ENCODE data around the gene RAD23B.

The RAD23B gene

GRCh38 chr9:107308461-107308860 is 25.4 kb downstream of the RAD23B start:
- TF ChIP-seq TOX (CRISPR knock-in tag; IDR thresholded peaks at IDR 0.05; ENCODE audit: borderline replicate concordance) (no peak), ESRRG (CRISPR knock-in tag; IDR thresholded peaks at IDR 0.05) (no peak), TCF4 (CRISPR knock-in tag; IDR thresholded peaks at IDR 0.05; ENCODE audit: borderline replicate concordance) (no peak), ISL1 (CRISPR knock-in tag; IDR thresholded peaks at IDR 0.05) (no peak), ZC3H10 (CRISPR knock-in tag; IDR thresholded peaks at IDR 0.05) (no peak), PATZ1 (CRISPR knock-in tag; IDR thresholded peaks at IDR 0.05; ENCODE audit: borderline replicate concordance) (no peak), PPARA (CRISPR knock-in tag; IDR thresholded peaks at IDR 0.05; ENCODE audit: borderline replicate concordance) (no peak), RARB (CRISPR knock-in tag; IDR thresholded peaks at IDR 0.05) (no peak), ZNF565 (CRISPR knock-in tag; conservative IDR thresholded peaks at IDR 0.05; ENCODE audit: low read depth) (no peak), OSR1 (CRISPR knock-in tag; IDR thresholded peaks at IDR 0.05) (no peak), BACH2 (CRISPR knock-in tag; IDR thresholded peaks at IDR 0.05; ENCODE audit: borderline replicate concordance) (no peak), SNAI2 (CRISPR knock-in tag; IDR thresholded peaks at IDR 0.05) (no peak), ZFP30 (CRISPR knock-in tag; IDR thresholded peaks at IDR 0.05) (no peak), GLIS3 (CRISPR knock-in tag; IDR thresholded peaks at IDR 0.05) (no peak), ZNF8 (CRISPR knock-in tag; IDR thresholded peaks at IDR 0.05) (no peak), ZFP3 (CRISPR knock-in tag; IDR thresholded peaks at IDR 0.05) (no peak), CSRNP3 (CRISPR knock-in tag; IDR thresholded peaks at IDR 0.05) (no peak), POU6F1 (CRISPR knock-in tag; IDR thresholded peaks at IDR 0.05; ENCODE audit: borderline replicate concordance, low read depth) (no peak), CREB5 (CRISPR knock-in tag; IDR thresholded peaks at IDR 0.05; ENCODE audit: low read depth) (no peak)

GRCh38 chr9:107309271-107309670 is 26.2 kb downstream of the RAD23B start:
- TF ChIP-seq OSR1 (CRISPR knock-in tag; IDR thresholded peaks at IDR 0.05) (no peak), ZNF70 (CRISPR knock-in tag; IDR thresholded peaks at IDR 0.05) (no peak), CREB5 (CRISPR knock-in tag; IDR thresholded peaks at IDR 0.05; ENCODE audit: low read depth) (no peak), SNAI2 (CRISPR knock-in tag; IDR thresholded peaks at IDR 0.05) (no peak), ZFP30 (CRISPR knock-in tag; IDR thresholded peaks at IDR 0.05) (no peak), GLIS3 (CRISPR knock-in tag; IDR thresholded peaks at IDR 0.05) (no peak), RARB (CRISPR knock-in tag; IDR thresholded peaks at IDR 0.05) (no peak), PATZ1 (CRISPR knock-in tag; IDR thresholded peaks at IDR 0.05; ENCODE audit: borderline replicate concordance) (no peak)
- ATAC-seq, result no peak

More at GRCh38 chr9:107308461-107308860, 25.4 kb downstream of the RAD23B start:
- ATAC-seq, result no peak

- peak; percentile 65; the same call in 2 of the 3 replicates for ATAC-seq
- TF ChIP-seq ZNF565 (CRISPR knock-in tag; conservative IDR thresholded peaks at IDR 0.05; ENCODE audit: low read depth) (no peak), ZNF70 (CRISPR knock-in tag; IDR thresholded peaks at IDR 0.05) (no peak), ZFP3 (CRISPR knock-in tag; IDR thresholded peaks at IDR 0.05) (no peak), TSHZ2 (CRISPR knock-in tag; IDR thresholded peaks at IDR 0.05) (no peak)
Observed at GRCh38 chr9:107312376-107313050, 29.4 kb downstream of the RAD23B start.
